GM21825 (cell line): ENCODE measurements around the gene MARCHF6.

ENCODE experiments used
- ATAC-seq: cut with Tn5 transposase; IDR thresholded peaks from one replicate; pipeline ENCODE4 v1.9.1; 2021; ENCODE audit warnings: mild to moderate bottlenecking, moderate library complexity; ENCODE audit not compliant: unreplicated experiment

Gene MARCHF6

GRCh38 chr5:10321882-10322281 is 31.6 kb upstream of the MARCHF6 start:
- ATAC-seq: no peak

GRCh38 chr5:10323588-10324488 is 29.7 kb upstream of the MARCHF6 start:
- no peak for ATAC-seq

- ATAC-seq: no peak
These were observed 28.8 kb upstream of the MARCHF6 start for GRCh38 chr5:10324518-10325370.

- no peak for ATAC-seq
These were observed 25.2 kb upstream of the MARCHF6 start for GRCh38 chr5:10328323-10328722.

- ATAC-seq: no peak
These were observed 24.1 kb upstream of the MARCHF6 start for GRCh38 chr5:10329446-10329819.

- no peak for ATAC-seq
These were observed 23.5 kb upstream of the MARCHF6 start for GRCh38 chr5:10329820-10330481.

- no peak for ATAC-seq
These were observed 22.8 kb upstream of the MARCHF6 start for GRCh38 chr5:10330511-10331230.

GRCh38 chr5:10331341-10331796 is 22.1 kb upstream of the MARCHF6 start:
- ATAC-seq: no peak

- ATAC-seq: no peak
These were observed 21.2 kb upstream of the MARCHF6 start for GRCh38 chr5:10332301-10332700.

- ATAC-seq: no peak
These were observed 20.1 kb upstream of the MARCHF6 start for GRCh38 chr5:10333154-10334006.

- no peak for ATAC-seq
These were observed 18.7 kb upstream of the MARCHF6 start for GRCh38 chr5:10334831-10335230.

GRCh38 chr5:10335711-10336470 is 17.6 kb upstream of the MARCHF6 start:
- no peak for ATAC-seq

- no peak for ATAC-seq
These were observed 16.4 kb upstream of the MARCHF6 start for GRCh38 chr5:10337107-10337506.

- no peak for ATAC-seq
These were observed 15.5 kb upstream of the MARCHF6 start for GRCh38 chr5:10337986-10338385.

GRCh38 chr5:10338686-10339057 is 14.8 kb upstream of the MARCHF6 start:
- no peak for ATAC-seq

GRCh38 chr5:10339058-10339811 is 14.3 kb upstream of the MARCHF6 start:
- no peak for ATAC-seq

- no peak for ATAC-seq
These were observed 13.5 kb upstream of the MARCHF6 start for GRCh38 chr5:10339958-10340357.

- ATAC-seq: no peak
These were observed 10.0 kb upstream of the MARCHF6 start for GRCh38 chr5:10343486-10343885.
